Sigmoid colon (tissue), 4 donors: ENCODE data around the gene USB1.

Experiments used
- EP300 ChIP-seq, 4 donors: sonication (generic); formaldehyde crosslinking; IDR thresholded peaks; one replicate each; pipeline ENCODE4 v1.6.1; 2017; ENCODE audit warnings: antibody characterized with exemption in 4 of 4
- POLR2A ChIP-seq, 2 donors: fragments of 450-650 bp; IDR thresholded peaks; one replicate each; pipeline ENCODE4 v1.6.1; 2016; ENCODE audit warnings: antibody characterized with exemption in 2 of 2, mild to moderate bottlenecking in 2 of 2, moderate library complexity in 2 of 2
- POLR2AphosphoS5 ChIP-seq, 4 donors: sonication (generic); formaldehyde crosslinking; IDR thresholded peaks; one replicate each; pipeline ENCODE4 v1.6.1; 2017; ENCODE audit warnings: antibody characterized with exemption in 4 of 4
- TF ChIP-seq, protein P1 (sequence below), 4 experiments: fragments of 450-650 bp in 3 of 4; fragments of 200-600 bp in 1 of 4; IDR thresholded peaks; one replicate each; pipeline ENCODE4 v1.5.1; 2016 to 2019; ENCODE audit warnings: antibody characterized with exemption in 4 of 4, mild to moderate bottlenecking in 3 of 4, moderate library complexity in 2 of 4

DNA sequence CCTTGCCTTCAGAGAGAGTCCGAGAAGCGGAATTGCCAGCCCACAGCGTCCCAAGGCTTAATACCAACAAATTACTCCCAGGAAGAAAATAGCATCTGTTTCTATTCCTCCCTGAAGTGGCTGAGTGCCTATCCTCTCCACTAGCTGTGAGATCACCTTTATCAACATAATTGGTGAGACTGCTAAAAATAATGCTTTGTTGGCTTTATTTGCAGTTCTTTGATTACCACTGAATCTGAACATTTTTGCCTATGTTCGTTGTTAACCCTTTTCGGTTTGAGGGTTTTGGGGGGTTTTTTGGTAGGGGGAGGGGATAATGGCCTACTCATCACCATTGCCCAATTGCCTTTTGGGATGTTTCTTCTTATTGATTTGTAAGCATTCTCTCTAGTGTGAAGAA lies 55.4 kb downstream of the USB1 start:
- TF ChIP-seq, protein P1, sequence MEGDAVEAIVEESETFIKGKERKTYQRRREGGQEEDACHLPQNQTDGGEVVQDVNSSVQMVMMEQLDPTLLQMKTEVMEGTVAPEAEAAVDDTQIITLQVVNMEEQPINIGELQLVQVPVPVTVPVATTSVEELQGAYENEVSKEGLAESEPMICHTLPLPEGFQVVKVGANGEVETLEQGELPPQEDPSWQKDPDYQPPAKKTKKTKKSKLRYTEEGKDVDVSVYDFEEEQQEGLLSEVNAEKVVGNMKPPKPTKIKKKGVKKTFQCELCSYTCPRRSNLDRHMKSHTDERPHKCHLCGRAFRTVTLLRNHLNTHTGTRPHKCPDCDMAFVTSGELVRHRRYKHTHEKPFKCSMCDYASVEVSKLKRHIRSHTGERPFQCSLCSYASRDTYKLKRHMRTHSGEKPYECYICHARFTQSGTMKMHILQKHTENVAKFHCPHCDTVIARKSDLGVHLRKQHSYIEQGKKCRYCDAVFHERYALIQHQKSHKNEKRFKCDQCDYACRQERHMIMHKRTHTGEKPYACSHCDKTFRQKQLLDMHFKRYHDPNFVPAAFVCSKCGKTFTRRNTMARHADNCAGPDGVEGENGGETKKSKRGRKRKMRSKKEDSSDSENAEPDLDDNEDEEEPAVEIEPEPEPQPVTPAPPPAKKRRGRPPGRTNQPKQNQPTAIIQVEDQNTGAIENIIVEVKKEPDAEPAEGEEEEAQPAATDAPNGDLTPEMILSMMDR (IDR thresholded peaks at IDR 0.05): no peak
- no peak for TF ChIP-seq POLR2A (IDR thresholded peaks at IDR 0.05)
- no peak for TF ChIP-seq POLR2AphosphoS5 (IDR thresholded peaks at IDR 0.05)
- no peak for TF ChIP-seq EP300 (IDR thresholded peaks at IDR 0.05)
